Neuron (in vitro differentiated cells): ENCODE data around the gene IPO11.
"Not testable (repeated sequence)": the region's sequence is repeated elsewhere in the genome, so short reads cannot be mapped to it uniquely, and the experiment has no call there.

Experiments
- H2AFZ ChIP-seq: one replicate; pipeline ENCODE4 v1.6.1; 2013; ENCODE audit warnings: low read depth, mild to moderate bottlenecking, inconsistent platforms, low read length, moderate library complexity
- H3K27me3 ChIP-seq: one replicate; pipeline ENCODE4 v1.6.1; 2013; ENCODE audit warnings: low read length; ENCODE audit not compliant: insufficient read depth
- H3K36me3 ChIP-seq: one replicate; pipeline ENCODE4 v1.6.1; 2013; ENCODE audit warnings: low read length; ENCODE audit not compliant: insufficient read depth
- H3K4me1 ChIP-seq: one replicate; pipeline ENCODE4 v1.6.1; 2013; ENCODE audit warnings: low read length; ENCODE audit not compliant: insufficient read depth
- H3K4me3 ChIP-seq: 2 replicates; pipeline ENCODE4 v1.5.1; 2013; ENCODE audit warnings: mild to moderate bottlenecking, low read length, moderate library complexity
- H3K9me3 ChIP-seq: one replicate; pipeline ENCODE4 v1.6.1; 2013; ENCODE audit warnings: low read length

The IPO11 gene

GRCh38 chr5:62504129-62504528 is 91.6 kb downstream of the IPO11 start:
- Histone ChIP-seq H3K9me3 (no peaks in the 10 kb centered on the region), H3K4me1 (no peaks in the 10 kb centered on the region), H3K4me3 (no peak overlapping the region), H3K27me3 (no peaks in the 10 kb centered on the region), H2AFZ (no peak overlapping the region), H3K36me3 (peaks cover 16% of the 10 kb centered on the region)

- H3K4me1 ChIP-seq = no peaks in the 10 kb centered on the region
- H2AFZ ChIP-seq = no peak overlapping the region
- no peaks in the 10 kb centered on the region for H3K9me3 ChIP-seq
- no peak overlapping the region for H3K4me3 ChIP-seq
- no peaks in the 10 kb centered on the region for H3K27me3 ChIP-seq
- H3K36me3 ChIP-seq = peaks cover 28% of the 10 kb centered on the region
These were observed 94.3 kb downstream of the IPO11 start for GRCh38 chr5:62506659-62507460.

GRCh38 chr5:62508760-62509159 is 96.2 kb downstream of the IPO11 start:
- H3K4me3 ChIP-seq, H2AFZ ChIP-seq, H3K27me3 ChIP-seq, H3K9me3 ChIP-seq, H3K4me1 ChIP-seq: not testable (repeated sequence)
- H3K36me3 ChIP-seq = peaks cover 25% of the 10 kb centered on the region

GRCh38 chr5:62509806-62510205 is 97.2 kb downstream of the IPO11 start:
- Histone ChIP-seq H3K27me3 (no peaks in the 10 kb centered on the region), H3K4me3 (no peak overlapping the region), H2AFZ (no peak overlapping the region), H3K4me1 (no peaks in the 10 kb centered on the region), H3K36me3 (peaks cover 27% of the 10 kb centered on the region), H3K9me3 (no peaks in the 10 kb centered on the region)

- not testable (repeated sequence) for H2AFZ ChIP-seq, H3K27me3 ChIP-seq, H3K9me3 ChIP-seq, H3K4me3 ChIP-seq, H3K4me1 ChIP-seq
- H3K36me3 ChIP-seq = peaks cover 29% of the 10 kb centered on the region
These were observed 100.5 kb downstream of the IPO11 start for GRCh38 chr5:62513085-62513484.

GRCh38 chr5:62514510-62515119 is 102.1 kb downstream of the IPO11 start:
- H3K9me3 ChIP-seq = no peaks in the 10 kb centered on the region
- H3K36me3 ChIP-seq = peaks cover 30% of the 10 kb centered on the region
- H3K4me3 ChIP-seq = no peak overlapping the region
- no peaks in the 10 kb centered on the region for H3K27me3 ChIP-seq
- H2AFZ ChIP-seq = no peak overlapping the region
- H3K4me1 ChIP-seq = no peaks in the 10 kb centered on the region

GRCh38 chr5:62520812-62521211 is 108.2 kb downstream of the IPO11 start:
- H3K4me1 ChIP-seq, H3K9me3 ChIP-seq, H2AFZ ChIP-seq, H3K4me3 ChIP-seq, H3K27me3 ChIP-seq: not testable (repeated sequence)
- peaks cover 22% of the 10 kb centered on the region for H3K36me3 ChIP-seq

- Histone ChIP-seq H3K4me3 (no peak overlapping the region), H2AFZ (no peak overlapping the region), H3K36me3 (peaks cover 21% of the 10 kb centered on the region), H3K9me3 (no peaks in the 10 kb centered on the region), H3K27me3 (no peaks in the 10 kb centered on the region), H3K4me1 (no peaks in the 10 kb centered on the region)
These were observed 108.8 kb downstream of the IPO11 start for GRCh38 chr5:62521319-62521718.

- no peak overlapping the region for H2AFZ ChIP-seq
- H3K9me3 ChIP-seq = no peaks in the 10 kb centered on the region
- no peaks in the 10 kb centered on the region for H3K27me3 ChIP-seq
- peaks cover 14% of the 10 kb centered on the region for H3K36me3 ChIP-seq
- no peak overlapping the region for H3K4me3 ChIP-seq
- H3K4me1 ChIP-seq = no peaks in the 10 kb centered on the region
These were observed 110.2 kb downstream of the IPO11 start for GRCh38 chr5:62522811-62523210.

GRCh38 chr5:62533597-62533996 is 121.0 kb downstream of the IPO11 start:
- no peak overlapping the region for H3K4me3 ChIP-seq
- peaks cover 15% of the 10 kb centered on the region for H3K36me3 ChIP-seq
- no peaks in the 10 kb centered on the region for H3K27me3 ChIP-seq
- H3K9me3 ChIP-seq = no peaks in the 10 kb centered on the region
- H3K4me1 ChIP-seq = no peaks in the 10 kb centered on the region
- no peak overlapping the region for H2AFZ ChIP-seq

GRCh38 chr5:62534461-62535236 is 122.1 kb downstream of the IPO11 start:
- H3K27me3 ChIP-seq = no peaks in the 10 kb centered on the region
- H3K4me3 ChIP-seq = no peak overlapping the region
- H2AFZ ChIP-seq = no peak overlapping the region
- H3K36me3 ChIP-seq = peaks cover 21% of the 10 kb centered on the region
- H3K9me3 ChIP-seq = no peaks in the 10 kb centered on the region
- no peaks in the 10 kb centered on the region for H3K4me1 ChIP-seq

GRCh38 chr5:62536232-62536631 is 123.7 kb downstream of the IPO11 start:
- H3K4me3 ChIP-seq = no peak overlapping the region
- H3K36me3 ChIP-seq = peaks cover 21% of the 10 kb centered on the region
- no peaks in the 10 kb centered on the region for H3K27me3 ChIP-seq
- no peaks in the 10 kb centered on the region for H3K9me3 ChIP-seq
- no peak overlapping the region for H2AFZ ChIP-seq
- no peaks in the 10 kb centered on the region for H3K4me1 ChIP-seq

- no peaks in the 10 kb centered on the region for H3K9me3 ChIP-seq
- H2AFZ ChIP-seq = no peak overlapping the region
- no peaks in the 10 kb centered on the region for H3K27me3 ChIP-seq
- H3K36me3 ChIP-seq = peaks cover 21% of the 10 kb centered on the region
- H3K4me1 ChIP-seq = no peaks in the 10 kb centered on the region
- H3K4me3 ChIP-seq = no peak overlapping the region
These were observed 124.2 kb downstream of the IPO11 start for GRCh38 chr5:62536783-62537182.
